Measurements from ENCODE around the gene SLC25A46.
"Not testable (repeated sequence)": the region's sequence is repeated elsewhere in the genome, so short reads cannot be mapped to it uniquely, and the experiment has no call there.

Gene SLC25A46

GRCh38 chr5:110757118-110757729 is 18.4 kb downstream of the SLC25A46 start:
- DNase-seq (ENCODE audit: low spot score), result no peak

GRCh38 chr5:110760158-110760557 is 21.4 kb downstream of the SLC25A46 start:
- DNase-seq (ENCODE audit: low spot score), result no peak

GRCh38 chr5:110768138-110768860 is 29.5 kb downstream of the SLC25A46 start:
- DNase-seq (ENCODE audit: low spot score), result no peak

DNA sequence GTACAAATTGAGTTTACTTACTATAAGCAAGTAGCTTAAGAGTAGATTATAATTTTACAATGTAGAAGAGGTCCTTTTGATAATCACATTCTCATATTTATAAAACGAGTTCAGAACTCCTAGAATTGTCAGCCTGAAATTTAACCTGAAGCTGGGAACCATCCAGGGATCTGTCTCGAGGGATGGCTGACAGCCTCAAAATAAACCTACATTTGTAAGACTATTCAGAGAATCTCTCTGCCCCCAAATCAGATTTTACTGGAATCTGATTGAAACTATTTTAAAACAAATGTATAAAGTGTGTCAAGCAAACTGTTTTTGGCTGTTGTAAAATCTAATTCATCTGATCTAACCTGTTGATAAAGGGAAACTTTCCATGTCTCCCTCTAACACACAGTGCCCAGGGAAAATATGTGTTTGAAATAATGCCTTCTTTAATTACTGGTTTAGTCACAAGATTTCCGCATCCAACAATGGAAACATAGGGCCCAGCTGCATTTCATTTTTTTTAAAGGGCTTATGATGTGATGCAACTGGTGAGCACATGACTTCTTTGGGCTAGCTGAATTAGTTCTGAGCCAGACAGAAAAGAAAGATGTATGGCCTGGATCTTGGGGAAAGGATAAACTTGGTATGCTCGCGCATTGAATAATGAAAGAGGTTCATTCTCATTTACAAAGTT is 30.3 kb downstream of the SLC25A46 start:
- no peak for DNase-seq (ENCODE audit: low spot score)

- no peak for DNase-seq (ENCODE audit: low spot score)
Observed at GRCh38 chr5:110770286-110770685, 31.5 kb downstream of the SLC25A46 start.

GRCh38 chr5:110784901-110785300 is 46.1 kb downstream of the SLC25A46 start:
- no peak for DNase-seq (ENCODE audit: low spot score)

DNA sequence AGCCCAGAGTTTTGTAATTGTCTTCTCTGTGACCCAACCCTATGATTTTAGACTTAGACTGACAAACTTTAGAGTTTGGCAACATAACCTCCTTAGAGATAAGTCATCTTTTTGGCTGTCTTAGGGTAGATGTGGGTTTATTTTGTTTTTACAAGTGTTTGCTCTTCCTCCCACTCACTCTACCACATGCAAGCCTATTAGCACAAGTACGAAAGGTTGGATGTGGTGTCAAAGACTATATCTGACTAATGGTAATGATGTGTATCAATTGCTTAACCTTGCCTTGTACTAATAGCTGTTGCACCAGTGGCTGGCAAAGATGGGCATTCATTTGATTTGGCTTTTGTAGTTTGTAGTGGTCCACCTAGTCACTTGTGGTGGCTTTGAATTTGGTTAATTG is 46.5 kb downstream of the SLC25A46 start:
- DNase-seq (ENCODE audit: low spot score), result no peak

DNA sequence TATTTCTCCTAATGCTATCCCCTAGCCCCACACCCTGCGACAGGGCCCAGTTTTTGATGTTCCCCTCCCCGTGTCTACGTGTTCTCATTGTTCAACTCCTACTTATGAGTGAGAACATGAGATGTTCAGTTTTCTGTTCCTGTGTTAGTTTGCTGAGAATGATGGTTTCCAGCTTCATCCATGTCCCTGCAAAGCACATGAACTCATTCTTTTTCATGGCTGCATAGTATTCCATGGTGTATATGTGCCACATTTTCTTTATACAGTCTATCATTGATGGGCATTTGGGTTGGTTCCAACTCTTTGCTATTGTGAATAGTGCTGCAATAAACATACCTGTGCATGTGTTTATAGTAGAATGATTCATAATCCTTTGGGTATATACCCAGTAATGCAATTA is 49.2 kb downstream of the SLC25A46 start:
- DNase-seq (ENCODE audit: low spot score), result not testable (repeated sequence)

GRCh38 chr5:110790673-110791072 is 51.9 kb downstream of the SLC25A46 start:
- no peak for DNase-seq (ENCODE audit: low spot score)

- DNase-seq (ENCODE audit: low spot score), result no peak
Observed at GRCh38 chr5:110802998-110803397, 64.2 kb downstream of the SLC25A46 start.

DNA sequence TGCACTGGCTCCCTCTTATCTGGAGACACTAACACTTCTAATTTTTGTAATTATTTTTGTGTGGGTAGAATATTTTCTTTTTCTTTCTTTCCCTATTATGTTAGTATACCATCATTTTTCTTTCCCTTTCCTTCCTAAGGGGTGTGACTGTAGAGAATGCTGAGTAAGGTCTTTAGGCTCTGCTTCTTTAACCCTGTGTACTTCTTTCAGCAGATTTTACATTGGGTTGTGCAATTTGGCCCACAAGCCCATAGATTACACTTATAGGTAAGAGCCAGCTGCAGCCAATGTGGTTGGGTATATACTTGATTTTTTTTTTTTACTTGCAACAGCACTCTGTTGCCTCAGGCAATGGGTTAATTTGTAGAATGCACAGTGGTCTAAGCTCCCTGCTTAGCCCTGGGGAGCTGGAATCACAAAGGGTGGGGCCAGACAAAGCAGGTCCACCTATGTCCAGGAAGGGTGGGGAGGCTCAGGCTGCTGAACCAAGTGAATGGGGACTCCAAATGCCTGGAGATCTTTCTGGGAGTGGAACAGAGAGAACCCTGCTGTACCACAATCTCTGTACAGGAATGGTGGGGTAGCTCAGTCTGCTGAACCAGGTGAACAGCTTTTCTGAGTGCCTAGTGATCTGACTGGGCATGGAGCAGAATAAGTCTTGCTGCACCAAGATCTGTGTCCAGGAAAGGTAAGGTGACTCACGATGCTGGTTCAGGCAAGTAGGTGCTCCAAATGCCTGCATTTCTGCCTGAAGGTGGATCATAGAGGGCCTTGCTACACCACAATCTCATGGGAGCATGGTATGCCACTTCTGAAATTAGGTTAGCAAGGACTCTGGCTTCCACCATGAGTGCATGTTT is 64.9 kb downstream of the SLC25A46 start:
- DNase-seq (ENCODE audit: low spot score), result no peak

DNA sequence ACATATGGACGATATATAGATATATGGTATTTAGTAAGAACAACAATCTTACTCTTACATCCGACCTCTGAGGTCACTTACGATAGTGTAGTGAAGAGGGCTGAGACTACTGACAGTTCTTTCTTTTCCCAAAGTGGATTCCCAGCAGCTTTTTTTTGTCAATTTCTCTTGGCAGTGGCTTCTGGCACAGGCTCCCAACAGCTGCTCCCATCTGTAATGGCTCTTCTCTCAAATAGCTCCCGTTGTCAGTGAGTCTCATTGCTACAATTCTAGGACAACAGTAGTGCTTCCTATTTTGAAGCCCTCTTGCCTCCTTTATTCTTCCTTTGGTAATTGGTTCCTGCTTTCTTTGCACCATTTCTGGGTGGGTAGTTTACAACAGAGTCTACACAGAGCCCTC is 68.4 kb downstream of the SLC25A46 start:
- DNase-seq (ENCODE audit: low spot score), result no peak

GRCh38 chr5:110809006-110809405 is 70.2 kb downstream of the SLC25A46 start:
- DNase-seq (ENCODE audit: low spot score), result no peak

All from germinal center (tissue), 1 donor.